ENCODE results near the gene CAT.

The CAT gene

DNA sequence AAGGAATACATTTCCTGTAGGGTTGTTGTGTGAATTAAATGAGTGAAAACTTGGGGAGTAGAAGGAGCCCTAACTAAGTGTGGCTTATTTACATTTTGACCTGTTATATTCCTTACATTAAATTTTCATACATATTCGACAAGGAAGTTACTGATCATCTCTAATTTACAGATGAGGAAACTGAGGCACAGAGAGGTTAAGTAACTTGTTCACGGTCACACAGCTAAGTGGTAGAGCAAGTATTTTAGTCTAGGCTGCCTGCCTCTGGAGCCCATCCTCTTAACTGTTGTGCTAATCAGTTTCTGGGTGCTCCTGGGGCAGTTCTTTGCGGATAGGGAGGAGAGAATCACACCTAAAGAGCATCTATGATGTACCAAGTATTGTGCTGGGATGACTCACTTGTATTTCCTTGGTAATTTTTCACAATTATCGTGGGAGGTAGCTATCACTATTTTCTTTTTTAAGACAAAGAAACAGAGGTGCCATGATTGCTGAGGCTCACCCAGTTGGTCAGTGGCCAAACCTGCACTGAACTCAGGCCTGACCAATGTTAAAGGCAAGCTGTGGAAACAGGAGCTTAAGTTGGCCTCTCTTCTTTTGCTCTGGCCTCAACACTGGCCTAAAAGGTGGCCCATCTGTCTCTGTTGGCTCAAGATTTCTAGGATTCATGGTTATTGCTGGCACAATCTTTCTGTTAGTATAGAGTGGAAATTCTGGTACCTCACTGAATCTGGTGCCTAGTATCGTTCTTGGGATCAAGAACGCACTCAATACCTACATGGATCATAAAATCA is 77.7 kb downstream of the CAT start (continued):
- TF ChIP-seq RARB (CRISPR knock-in tag; IDR thresholded peaks at IDR 0.05), result no peak
- TF ChIP-seq ZNF8 (CRISPR knock-in tag; IDR thresholded peaks at IDR 0.05), result no peak

DNA sequence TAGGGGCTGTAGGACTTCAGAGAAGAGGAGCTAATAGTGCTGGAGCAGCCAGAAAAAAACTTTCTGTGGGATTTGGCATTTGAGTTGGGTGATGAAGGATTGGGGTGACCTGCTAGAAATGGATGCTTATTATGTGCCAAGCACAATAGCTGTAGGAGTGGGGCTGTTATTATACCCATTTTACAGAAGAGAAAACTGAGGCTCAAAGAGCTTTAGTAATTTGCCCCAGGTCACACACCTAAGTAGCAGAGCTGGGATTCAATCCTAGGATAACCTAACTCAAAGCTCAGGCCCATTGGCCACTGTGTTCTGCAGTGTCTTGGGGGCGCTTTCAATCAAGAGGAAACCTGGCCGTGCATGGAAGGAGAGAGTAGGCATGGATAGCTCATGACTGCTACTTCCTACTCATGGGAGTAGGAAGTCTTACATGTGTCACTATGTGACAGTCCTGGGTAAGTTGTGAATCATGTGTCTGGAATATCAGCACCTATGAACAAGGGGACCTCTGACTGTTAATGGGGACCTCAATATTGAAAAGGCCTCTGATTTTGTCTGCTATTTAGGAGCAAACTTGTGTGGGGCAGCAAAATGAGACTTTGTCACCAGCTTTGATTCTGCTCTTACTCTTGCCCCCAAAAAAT is 81.0 kb downstream of the CAT start:
- no peak for ATAC-seq
- TF ChIP-seq GLIS3 (CRISPR knock-in tag; IDR thresholded peaks at IDR 0.05) (no peak), BACH2 (CRISPR knock-in tag; IDR thresholded peaks at IDR 0.05; ENCODE audit: borderline replicate concordance) (no peak), ZFP3 (CRISPR knock-in tag; IDR thresholded peaks at IDR 0.05) (no peak), ESRRG (CRISPR knock-in tag; IDR thresholded peaks at IDR 0.05) (no peak), TOX (CRISPR knock-in tag; IDR thresholded peaks at IDR 0.05; ENCODE audit: borderline replicate concordance) (no peak)
- TF ChIP-seq, protein P1, sequence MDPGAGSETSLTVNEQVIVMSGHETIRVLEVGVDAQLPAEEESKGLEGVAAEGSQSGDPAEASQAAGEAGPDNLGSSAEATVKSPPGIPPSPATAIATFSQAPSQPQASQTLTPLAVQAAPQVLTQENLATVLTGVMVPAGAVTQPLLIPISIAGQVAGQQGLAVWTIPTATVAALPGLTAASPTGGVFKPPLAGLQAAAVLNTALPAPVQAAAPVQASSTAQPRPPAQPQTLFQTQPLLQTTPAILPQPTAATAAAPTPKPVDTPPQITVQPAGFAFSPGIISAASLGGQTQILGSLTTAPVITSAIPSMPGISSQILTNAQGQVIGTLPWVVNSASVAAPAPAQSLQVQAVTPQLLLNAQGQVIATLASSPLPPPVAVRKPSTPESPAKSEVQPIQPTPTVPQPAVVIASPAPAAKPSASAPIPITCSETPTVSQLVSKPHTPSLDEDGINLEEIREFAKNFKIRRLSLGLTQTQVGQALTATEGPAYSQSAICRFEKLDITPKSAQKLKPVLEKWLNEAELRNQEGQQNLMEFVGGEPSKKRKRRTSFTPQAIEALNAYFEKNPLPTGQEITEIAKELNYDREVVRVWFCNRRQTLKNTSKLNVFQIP (CRISPR knock-in tag; IDR thresholded peaks at IDR 0.05; ENCODE audit: borderline replicate concordance, low read depth), result no peak

DNA sequence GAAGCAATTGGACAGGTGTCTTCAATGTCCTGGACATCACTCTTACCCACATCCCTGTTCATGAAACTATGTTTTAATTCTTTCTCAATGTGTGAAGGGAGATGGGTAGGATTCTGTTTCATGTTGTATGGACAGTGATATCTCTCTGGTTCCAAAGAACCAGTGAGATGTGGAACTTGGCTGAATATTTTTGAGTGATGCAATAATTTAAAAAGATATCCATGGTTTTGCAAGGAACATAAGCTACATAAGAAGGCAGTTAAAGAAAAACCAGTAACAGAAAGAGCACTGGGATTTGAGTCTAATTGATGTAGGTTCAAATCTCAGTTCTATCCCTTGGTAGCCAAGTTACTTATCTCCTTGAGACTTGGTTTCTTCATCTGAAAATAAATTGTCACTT is 82.5 kb downstream of the CAT start:
- no peak for ATAC-seq
- TF ChIP-seq BACH2 (CRISPR knock-in tag; IDR thresholded peaks at IDR 0.05; ENCODE audit: borderline replicate concordance) (no peak), TOX (CRISPR knock-in tag; IDR thresholded peaks at IDR 0.05; ENCODE audit: borderline replicate concordance) (no peak), ESRRG (CRISPR knock-in tag; IDR thresholded peaks at IDR 0.05) (no peak), ZFP30 (CRISPR knock-in tag; IDR thresholded peaks at IDR 0.05) (no peak), RARB (CRISPR knock-in tag; IDR thresholded peaks at IDR 0.05) (no peak), SNAI2 (CRISPR knock-in tag; IDR thresholded peaks at IDR 0.05) (no peak), CSDC2 (CRISPR knock-in tag; IDR thresholded peaks at IDR 0.05) (no peak), PPARA (CRISPR knock-in tag; IDR thresholded peaks at IDR 0.05; ENCODE audit: borderline replicate concordance) (no peak), ZNF8 (CRISPR knock-in tag; IDR thresholded peaks at IDR 0.05) (no peak), ZNF70 (CRISPR knock-in tag; IDR thresholded peaks at IDR 0.05) (no peak)
- TF ChIP-seq, protein P2, sequence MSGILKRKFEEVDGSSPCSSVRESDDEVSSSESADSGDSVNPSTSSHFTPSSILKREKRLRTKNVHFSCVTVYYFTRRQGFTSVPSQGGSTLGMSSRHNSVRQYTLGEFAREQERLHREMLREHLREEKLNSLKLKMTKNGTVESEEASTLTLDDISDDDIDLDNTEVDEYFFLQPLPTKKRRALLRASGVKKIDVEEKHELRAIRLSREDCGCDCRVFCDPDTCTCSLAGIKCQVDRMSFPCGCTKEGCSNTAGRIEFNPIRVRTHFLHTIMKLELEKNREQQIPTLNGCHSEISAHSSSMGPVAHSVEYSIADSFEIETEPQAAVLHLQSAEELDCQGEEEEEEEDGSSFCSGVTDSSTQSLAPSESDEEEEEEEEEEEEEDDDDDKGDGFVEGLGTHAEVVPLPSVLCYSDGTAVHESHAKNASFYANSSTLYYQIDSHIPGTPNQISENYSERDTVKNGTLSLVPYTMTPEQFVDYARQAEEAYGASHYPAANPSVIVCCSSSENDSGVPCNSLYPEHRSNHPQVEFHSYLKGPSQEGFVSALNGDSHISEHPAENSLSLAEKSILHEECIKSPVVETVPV (CRISPR knock-in tag; IDR thresholded peaks at IDR 0.05), result no peak
- TF ChIP-seq, protein P3, sequence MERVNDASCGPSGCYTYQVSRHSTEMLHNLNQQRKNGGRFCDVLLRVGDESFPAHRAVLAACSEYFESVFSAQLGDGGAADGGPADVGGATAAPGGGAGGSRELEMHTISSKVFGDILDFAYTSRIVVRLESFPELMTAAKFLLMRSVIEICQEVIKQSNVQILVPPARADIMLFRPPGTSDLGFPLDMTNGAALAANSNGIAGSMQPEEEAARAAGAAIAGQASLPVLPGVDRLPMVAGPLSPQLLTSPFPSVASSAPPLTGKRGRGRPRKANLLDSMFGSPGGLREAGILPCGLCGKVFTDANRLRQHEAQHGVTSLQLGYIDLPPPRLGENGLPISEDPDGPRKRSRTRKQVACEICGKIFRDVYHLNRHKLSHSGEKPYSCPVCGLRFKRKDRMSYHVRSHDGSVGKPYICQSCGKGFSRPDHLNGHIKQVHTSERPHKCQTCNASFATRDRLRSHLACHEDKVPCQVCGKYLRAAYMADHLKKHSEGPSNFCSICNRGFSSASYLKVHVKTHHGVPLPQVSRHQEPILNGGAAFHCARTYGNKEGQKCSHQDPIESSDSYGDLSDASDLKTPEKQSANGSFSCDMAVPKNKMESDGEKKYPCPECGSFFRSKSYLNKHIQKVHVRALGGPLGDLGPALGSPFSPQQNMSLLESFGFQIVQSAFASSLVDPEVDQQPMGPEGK (CRISPR knock-in tag; IDR thresholded peaks at IDR 0.05; ENCODE audit: borderline replicate concordance), result no peak
- TF ChIP-seq, protein P4, sequence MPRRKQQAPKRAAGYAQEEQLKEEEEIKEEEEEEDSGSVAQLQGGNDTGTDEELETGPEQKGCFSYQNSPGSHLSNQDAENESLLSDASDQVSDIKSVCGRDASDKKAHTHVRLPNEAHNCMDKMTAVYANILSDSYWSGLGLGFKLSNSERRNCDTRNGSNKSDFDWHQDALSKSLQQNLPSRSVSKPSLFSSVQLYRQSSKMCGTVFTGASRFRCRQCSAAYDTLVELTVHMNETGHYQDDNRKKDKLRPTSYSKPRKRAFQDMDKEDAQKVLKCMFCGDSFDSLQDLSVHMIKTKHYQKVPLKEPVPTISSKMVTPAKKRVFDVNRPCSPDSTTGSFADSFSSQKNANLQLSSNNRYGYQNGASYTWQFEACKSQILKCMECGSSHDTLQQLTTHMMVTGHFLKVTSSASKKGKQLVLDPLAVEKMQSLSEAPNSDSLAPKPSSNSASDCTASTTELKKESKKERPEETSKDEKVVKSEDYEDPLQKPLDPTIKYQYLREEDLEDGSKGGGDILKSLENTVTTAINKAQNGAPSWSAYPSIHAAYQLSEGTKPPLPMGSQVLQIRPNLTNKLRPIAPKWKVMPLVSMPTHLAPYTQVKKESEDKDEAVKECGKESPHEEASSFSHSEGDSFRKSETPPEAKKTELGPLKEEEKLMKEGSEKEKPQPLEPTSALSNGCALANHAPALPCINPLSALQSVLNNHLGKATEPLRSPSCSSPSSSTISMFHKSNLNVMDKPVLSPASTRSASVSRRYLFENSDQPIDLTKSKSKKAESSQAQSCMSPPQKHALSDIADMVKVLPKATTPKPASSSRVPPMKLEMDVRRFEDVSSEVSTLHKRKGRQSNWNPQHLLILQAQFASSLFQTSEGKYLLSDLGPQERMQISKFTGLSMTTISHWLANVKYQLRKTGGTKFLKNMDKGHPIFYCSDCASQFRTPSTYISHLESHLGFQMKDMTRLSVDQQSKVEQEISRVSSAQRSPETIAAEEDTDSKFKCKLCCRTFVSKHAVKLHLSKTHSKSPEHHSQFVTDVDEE (CRISPR knock-in tag; IDR thresholded peaks at IDR 0.05), result no peak
- TF ChIP-seq, protein P1 (CRISPR knock-in tag; IDR thresholded peaks at IDR 0.05; ENCODE audit: borderline replicate concordance, low read depth), result no peak
- TF ChIP-seq, protein P5, sequence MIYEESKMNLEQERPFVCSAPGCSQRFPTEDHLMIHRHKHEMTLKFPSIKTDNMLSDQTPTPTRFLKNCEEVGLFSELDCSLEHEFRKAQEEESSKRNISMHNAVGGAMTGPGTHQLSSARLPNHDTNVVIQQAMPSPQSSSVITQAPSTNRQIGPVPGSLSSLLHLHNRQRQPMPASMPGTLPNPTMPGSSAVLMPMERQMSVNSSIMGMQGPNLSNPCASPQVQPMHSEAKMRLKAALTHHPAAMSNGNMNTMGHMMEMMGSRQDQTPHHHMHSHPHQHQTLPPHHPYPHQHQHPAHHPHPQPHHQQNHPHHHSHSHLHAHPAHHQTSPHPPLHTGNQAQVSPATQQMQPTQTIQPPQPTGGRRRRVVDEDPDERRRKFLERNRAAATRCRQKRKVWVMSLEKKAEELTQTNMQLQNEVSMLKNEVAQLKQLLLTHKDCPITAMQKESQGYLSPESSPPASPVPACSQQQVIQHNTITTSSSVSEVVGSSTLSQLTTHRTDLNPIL (CRISPR knock-in tag; IDR thresholded peaks at IDR 0.05; ENCODE audit: low read depth), result no peak
